Loucy (cell line): ENCODE results near the gene CAMKMT.

ENCODE experiments used
- H2AFZ ChIP-seq: fragments of 200-600 bp; sonication (generic); 2 replicates; pipeline ENCODE4 v1.6.0; 2016; ENCODE audit warnings: antibody characterized with exemption, mild to moderate bottlenecking, low read length, moderate library complexity
- H3F3A ChIP-seq: fragments of 200-600 bp; 2 replicates; pipeline ENCODE4 v1.6.0; 2016; ENCODE audit warnings: antibody characterized with exemption, low read depth, mild to moderate bottlenecking
- H3K27me3 ChIP-seq: fragments of 200-600 bp; sonication (generic); 2 replicates; pipeline ENCODE4 v1.6.1; 2014; ENCODE audit warnings: low read length, mild to moderate bottlenecking; ENCODE audit not compliant: insufficient read depth, poor library complexity, severe bottlenecking
- H3K36me3 ChIP-seq: fragments of 200-600 bp; sonication (generic); 2 replicates; pipeline ENCODE4 v1.6.1; 2016; ENCODE audit warnings: low read length; ENCODE audit not compliant: insufficient read depth
- H3K4me1 ChIP-seq: fragments of 200-600 bp; sonication (generic); 2 replicates; pipeline ENCODE4 v1.5.1; 2014; ENCODE audit warnings: low read length, mild to moderate bottlenecking; ENCODE audit not compliant: insufficient read depth, poor library complexity, severe bottlenecking
- H3K4me2 ChIP-seq: fragments of 200-600 bp; sonication (generic); 2 replicates; pipeline ENCODE4 v1.6.0; 2014; ENCODE audit warnings: antibody characterized with exemption, low read length, low read depth, mild to moderate bottlenecking; ENCODE audit not compliant: poor library complexity, severe bottlenecking
- H3K4me3 ChIP-seq: fragments of 200-600 bp; sonication (generic); 2 replicates; pipeline ENCODE4 v1.5.1; 2014; ENCODE audit warnings: low read length, mild to moderate bottlenecking, mixed read lengths; ENCODE audit not compliant: poor library complexity, severe bottlenecking
- H3K79me2 ChIP-seq: fragments of 200-600 bp; sonication (generic); 2 replicates; pipeline ENCODE4 v1.6.1; 2014; ENCODE audit warnings: low read length; ENCODE audit not compliant: insufficient read depth
- H3K9ac ChIP-seq: fragments of 200-600 bp; sonication (generic); 2 replicates; pipeline ENCODE4 v1.6.0; 2014; ENCODE audit warnings: mild to moderate bottlenecking, low read depth, low read length, moderate library complexity; ENCODE audit not compliant: poor library complexity, severe bottlenecking
- H3K9me2 ChIP-seq: fragments of 200-600 bp; sonication (generic); replicated peaks from 2 replicates; pipeline ENCODE4 v1.6.1; 2016; ENCODE audit warnings: low read depth, low read length, mixed read lengths
- H3K9me3 ChIP-seq: fragments of 200-600 bp; sonication (generic); 2 replicates; pipeline ENCODE4 v1.6.1; 2014; ENCODE audit warnings: mild to moderate bottlenecking, antibody characterized with exemption, low read length, low read depth; ENCODE audit not compliant: insufficient read depth
- H4K20me1 ChIP-seq: fragments of 200-600 bp; sonication (generic); 2 replicates; pipeline ENCODE4 v1.6.0; 2014; ENCODE audit warnings: antibody characterized with exemption, low read length, mild to moderate bottlenecking; ENCODE audit not compliant: insufficient read depth, poor library complexity, severe bottlenecking
- CTCF ChIP-seq: fragments of 200-600 bp; sonication (generic); conservative IDR thresholded peaks from 2 replicates; pipeline ENCODE4 v1.5.1; 2014; ENCODE audit warnings: mild to moderate bottlenecking, antibody characterized with exemption, low read length
- EZH2phosphoT487 ChIP-seq: fragments of 200-600 bp; IDR thresholded peaks from 2 replicates; pipeline ENCODE4 v1.6.1; 2018; ENCODE audit warnings: antibody characterized with exemption, mild to moderate bottlenecking, moderate library complexity, borderline replicate concordance

Gene CAMKMT

GRCh38 chr2:44351676-44352075 lies 10.1 kb upstream of the CAMKMT start:
- Histone ChIP-seq H4K20me1 (no peaks in the 10 kb centered on the region), H3K9me2 (no peaks in the 10 kb centered on the region), H2AFZ (no peak overlapping the region), H3K36me3 (no peaks in the 10 kb centered on the region), H3K79me2 (no peaks in the 10 kb centered on the region), H3K9me3 (no peaks in the 10 kb centered on the region), H3K4me3 (no peak overlapping the region), H3K4me1 (no peaks in the 10 kb centered on the region), H3K4me2 (no peak overlapping the region), H3F3A (no peaks in the 10 kb centered on the region), H3K27me3 (no peaks in the 10 kb centered on the region), H3K9ac (no peak overlapping the region)
- TF ChIP-seq CTCF (no peak), EZH2phosphoT487 (no peak)

GRCh38 chr2:44352510-44352909 lies 9.2 kb upstream of the CAMKMT start:
- no peaks in the 10 kb centered on the region for H3K79me2 ChIP-seq
- H3K4me3 ChIP-seq, result no peak overlapping the region
- no peak overlapping the region for H2AFZ ChIP-seq
- no peaks in the 10 kb centered on the region for H3F3A ChIP-seq
- H3K4me1 ChIP-seq, result no peaks in the 10 kb centered on the region
- no peaks in the 10 kb centered on the region for H3K36me3 ChIP-seq
- TF ChIP-seq CTCF, result no peak
- TF ChIP-seq EZH2phosphoT487, result no peak
- H3K9ac ChIP-seq, result no peak overlapping the region
- H3K4me2 ChIP-seq, result no peak overlapping the region
- H4K20me1 ChIP-seq, result peaks cover 6% of the 10 kb centered on the region
- no peaks in the 10 kb centered on the region for H3K9me3 ChIP-seq
- no peaks in the 10 kb centered on the region for H3K27me3 ChIP-seq
- H3K9me2 ChIP-seq, result no peaks in the 10 kb centered on the region

- Histone ChIP-seq H3K4me3 (no peak overlapping the region), H3K4me2 (no peak overlapping the region), H3F3A (0 out of 2 replicates have a peak, but pooled peaks cover 2% of the 10 kb centered on the region), H2AFZ (no peak overlapping the region), H3K9me2 (no peaks in the 10 kb centered on the region), H3K9ac (no peak overlapping the region), H3K4me1 (peaks cover 10% of the 10 kb centered on the region), H4K20me1 (peaks cover 14% of the 10 kb centered on the region), H3K27me3 (no peaks in the 10 kb centered on the region), H3K9me3 (no peaks in the 10 kb centered on the region), H3K79me2 (0 out of 2 replicates have a peak, but pooled peaks cover 2% of the 10 kb centered on the region), H3K36me3 (no peaks in the 10 kb centered on the region)
- TF ChIP-seq EZH2phosphoT487, result no peak
- no peak for TF ChIP-seq CTCF
These were observed 7.0 kb upstream of the CAMKMT start for GRCh38 chr2:44354761-44355160.
